SJSA1 (cell line): ENCODE data around the gene GPATCH3. TPM values are rescaled to one million over a fixed set of nuclear protein-coding genes. Genes with fewer than 3 reads are reported as not detected.
"Not testable (repeated sequence)": the region's sequence is repeated elsewhere in the genome, so short reads cannot be mapped to it uniquely, and the experiment has no call there.

Source experiments
- DNase-seq, 2 experiments: peaks; one replicate each; pipeline ENCODE4 v3.0.0-alpha.2; 2015 to 2020; ENCODE audit warnings: low spot score in 2 of 2, low read depth in 1 of 2
- H3K27ac ChIP-seq: fragments of 250-450 bp; sonication (Bioruptor Pico); 2 replicates; pipeline ENCODE4 v1.5.1; 2020; ENCODE audit warnings: mild to moderate bottlenecking, moderate library complexity
- H3K27me3 ChIP-seq: fragments of 250-450 bp; sonication (Bioruptor Pico); replicated peaks from 2 replicates; pipeline ENCODE4 v1.5.1; 2020; ENCODE audit warnings: mild to moderate bottlenecking, moderate library complexity
- H3K36me3 ChIP-seq: fragments of 250-450 bp; sonication (Bioruptor Pico); 2 replicates; pipeline ENCODE4 v1.5.1; 2020; ENCODE audit warnings: mild to moderate bottlenecking
- H3K4me1 ChIP-seq: fragments of 250-450 bp; sonication (Bioruptor Pico); replicated peaks from 2 replicates; pipeline ENCODE4 v1.6.1; 2021; ENCODE audit warnings: mild to moderate bottlenecking
- H3K4me3 ChIP-seq: fragments of 250-450 bp; sonication (Bioruptor Pico); 2 replicates; pipeline ENCODE4 v1.5.1; 2020; ENCODE audit warnings: mild to moderate bottlenecking
- H3K9me3 ChIP-seq: fragments of 250-450 bp; sonication (Bioruptor Pico); replicated peaks from 2 replicates; pipeline ENCODE4 v1.5.1; 2020; ENCODE audit warnings: mild to moderate bottlenecking
- total RNA-seq: library from RNA; depleted of rRNA; stranded (reverse); fragments of >200 nt; shearing (Covaris generic); gene quantifications from 2 replicates; pipeline ENCODE4 v1.2.3, GENCODE V29; 2014

GPATCH3 gene
- total RNA-seq, 1 experiment from 2014 or later, result 7.8 TPM

DNA sequence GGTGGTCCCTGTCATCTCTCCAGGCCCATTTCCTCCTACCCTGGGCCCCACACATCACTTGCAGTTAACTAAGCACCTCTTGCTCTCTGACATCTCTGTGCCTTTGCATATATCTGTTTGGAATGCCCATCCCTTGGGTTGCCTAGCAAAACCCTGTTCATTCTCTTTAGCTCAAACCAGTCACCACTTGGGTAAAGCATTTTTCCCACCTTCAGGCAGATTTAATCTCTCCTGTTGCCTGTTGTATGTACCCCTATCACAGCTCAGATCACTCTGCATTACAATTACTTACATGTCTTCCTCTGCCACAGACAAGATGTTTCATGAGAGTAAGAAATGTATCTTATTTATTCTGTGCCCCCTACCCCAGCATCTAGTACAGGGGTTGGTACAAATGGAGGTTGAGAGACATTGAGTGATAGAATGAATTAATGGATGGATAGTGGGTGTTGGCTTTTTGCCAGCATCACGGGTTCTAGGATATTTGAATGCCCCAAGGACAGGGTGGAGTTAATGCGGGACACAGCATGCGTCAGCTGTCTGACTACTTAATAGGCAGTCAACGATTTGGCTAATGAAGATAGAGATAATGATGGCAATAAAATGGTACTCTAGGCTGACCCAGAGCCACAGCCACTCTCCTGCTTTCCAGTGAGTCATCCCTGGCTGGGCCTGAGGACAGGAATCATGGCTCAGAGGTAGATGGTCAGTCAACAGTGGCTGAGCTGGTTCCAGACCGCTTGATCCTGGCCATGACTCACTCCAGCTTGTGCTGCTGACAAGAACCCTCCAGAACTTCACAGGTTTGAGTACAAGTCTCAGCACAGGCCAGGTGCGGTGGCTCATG, 7.0 kb upstream of the GPATCH3 start:
- peak in 1 of 2 experiments; percentile 54 for DNase-seq
- no peak overlapping the region for H3K4me3 ChIP-seq
- no peak overlapping the region for H3K27ac ChIP-seq
- H3K27me3 ChIP-seq, result no peaks in the 10 kb centered on the region
- no peaks in the 10 kb centered on the region for H3K36me3 ChIP-seq
- H3K9me3 ChIP-seq, result no peaks in the 10 kb centered on the region
- H3K4me1 ChIP-seq, result no peaks in the 10 kb centered on the region

DNA sequence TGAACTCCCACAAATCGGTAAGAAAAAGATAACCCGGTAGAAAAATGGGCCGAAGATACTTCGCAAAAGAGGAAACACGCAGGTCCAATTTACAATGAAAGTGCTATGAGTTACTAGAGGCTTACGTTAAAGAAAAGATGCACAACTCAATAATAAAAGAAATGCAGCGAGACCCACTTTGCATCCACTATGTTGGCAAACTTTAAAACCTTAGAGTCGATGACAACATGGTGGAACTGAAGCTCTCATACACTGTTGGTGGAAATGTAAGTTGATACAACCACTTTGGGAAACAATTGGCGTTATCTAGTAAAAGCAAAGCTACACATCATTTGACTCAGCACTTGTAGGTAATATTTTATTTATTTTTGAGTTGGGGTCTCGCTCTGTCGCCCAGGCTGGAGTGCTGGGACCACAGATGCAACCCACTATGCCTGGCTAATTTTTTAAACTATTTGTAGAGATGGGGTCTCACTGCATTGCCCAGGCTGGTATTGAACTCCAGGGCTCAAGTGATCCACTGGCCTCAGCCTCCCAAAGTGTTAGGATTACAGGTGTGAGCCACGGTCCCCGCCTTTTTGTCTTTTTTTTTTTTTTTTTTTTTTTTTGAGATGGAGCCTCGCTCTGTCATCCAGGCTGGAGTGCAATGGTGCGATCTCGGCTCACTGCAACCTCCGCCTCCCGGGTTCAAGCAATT, 696 bp upstream of the GPATCH3 start:
- no peak for DNase-seq
- Histone ChIP-seq H3K36me3 (peaks cover 22% of the 10 kb centered on the region), H3K4me3 (peak overlapping the region; percentile 78), H3K4me1 (peaks cover 13% of the 10 kb centered on the region), H3K27me3 (no peaks in the 10 kb centered on the region), H3K27ac (peak overlapping the region; percentile 63), H3K9me3 (peaks cover 8% of the 10 kb centered on the region)

DNA sequence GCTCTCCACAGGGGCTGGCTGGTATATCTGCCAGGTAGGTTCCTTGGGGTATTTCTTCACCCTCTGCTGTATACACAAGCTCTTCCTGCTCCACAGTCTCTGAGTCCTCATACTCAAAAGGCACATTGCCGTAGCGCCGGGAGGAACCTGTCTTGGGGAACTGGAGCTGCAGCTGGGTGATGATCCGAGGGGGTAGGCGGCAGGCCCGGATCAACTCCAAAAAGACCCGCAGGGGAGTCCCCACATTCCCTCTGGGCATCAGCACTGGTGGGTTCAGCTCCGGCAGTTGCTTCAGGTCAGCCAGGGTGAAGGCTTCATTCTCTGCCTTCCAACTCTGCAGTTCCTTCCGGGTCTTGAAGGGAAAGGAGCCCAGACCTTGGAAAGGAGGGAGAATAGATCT, 2.9 kb downstream of the GPATCH3 start:
- H3K36me3 ChIP-seq, result peaks cover 51% of the 10 kb centered on the region
- no peak for DNase-seq
- H3K4me3 ChIP-seq, result no peak overlapping the region

DNA sequence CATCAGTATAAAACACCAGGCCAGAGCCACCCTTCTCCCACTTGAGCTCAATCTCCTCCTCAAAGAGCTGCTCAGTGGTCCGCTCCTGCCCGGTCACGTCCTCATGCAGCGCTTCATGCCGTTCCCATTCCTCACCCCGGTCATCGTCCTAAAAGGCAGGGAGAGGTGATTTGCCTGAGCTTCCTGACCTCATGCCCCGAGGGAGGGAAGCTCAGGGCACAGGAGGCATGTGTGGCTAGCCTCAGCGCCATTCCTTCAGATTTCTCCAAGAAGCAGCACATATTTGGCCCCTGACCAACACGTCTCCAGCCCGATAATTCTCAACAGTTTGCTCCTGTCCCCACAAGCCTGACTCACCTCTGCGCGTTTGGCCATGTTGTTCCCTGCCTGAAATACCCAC, 6.0 kb downstream of the GPATCH3 start:
- Histone ChIP-seq H3K36me3 (peaks cover 71% of the 10 kb centered on the region), H3K9me3 (no peaks in the 10 kb centered on the region), H3K27me3 (no peaks in the 10 kb centered on the region), H3K27ac (no peak overlapping the region), H3K4me3 (no peak overlapping the region), H3K4me1 (peaks cover 13% of the 10 kb centered on the region)
- DNase-seq, result no peak

More for the DNA sequence above, 2.9 kb downstream of the GPATCH3 start:
- Histone ChIP-seq H3K27ac (no peak overlapping the region), H3K9me3 (peaks cover 8% of the 10 kb centered on the region), H3K4me1 (peaks cover 13% of the 10 kb centered on the region), H3K27me3 (no peaks in the 10 kb centered on the region)

DNA sequence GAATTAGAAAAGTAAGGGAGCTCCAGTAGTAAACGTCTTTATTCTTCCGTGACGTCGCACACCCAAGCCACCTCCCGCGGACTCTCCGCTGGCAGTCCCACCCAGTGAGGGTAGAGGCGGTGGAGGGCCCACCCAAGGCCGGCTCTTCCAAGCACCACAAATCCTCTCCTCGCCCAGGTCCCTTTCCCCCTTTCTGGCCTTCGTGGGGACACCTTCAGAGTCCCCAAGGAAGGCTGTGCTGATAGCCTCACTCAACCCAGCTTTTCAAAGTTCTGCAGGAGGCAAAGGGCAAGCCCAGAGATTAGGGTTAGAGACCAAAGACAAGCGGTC, 9.8 kb downstream of the GPATCH3 start:
- peaks cover 87% of the 10 kb centered on the region for H3K36me3 ChIP-seq

DNA sequence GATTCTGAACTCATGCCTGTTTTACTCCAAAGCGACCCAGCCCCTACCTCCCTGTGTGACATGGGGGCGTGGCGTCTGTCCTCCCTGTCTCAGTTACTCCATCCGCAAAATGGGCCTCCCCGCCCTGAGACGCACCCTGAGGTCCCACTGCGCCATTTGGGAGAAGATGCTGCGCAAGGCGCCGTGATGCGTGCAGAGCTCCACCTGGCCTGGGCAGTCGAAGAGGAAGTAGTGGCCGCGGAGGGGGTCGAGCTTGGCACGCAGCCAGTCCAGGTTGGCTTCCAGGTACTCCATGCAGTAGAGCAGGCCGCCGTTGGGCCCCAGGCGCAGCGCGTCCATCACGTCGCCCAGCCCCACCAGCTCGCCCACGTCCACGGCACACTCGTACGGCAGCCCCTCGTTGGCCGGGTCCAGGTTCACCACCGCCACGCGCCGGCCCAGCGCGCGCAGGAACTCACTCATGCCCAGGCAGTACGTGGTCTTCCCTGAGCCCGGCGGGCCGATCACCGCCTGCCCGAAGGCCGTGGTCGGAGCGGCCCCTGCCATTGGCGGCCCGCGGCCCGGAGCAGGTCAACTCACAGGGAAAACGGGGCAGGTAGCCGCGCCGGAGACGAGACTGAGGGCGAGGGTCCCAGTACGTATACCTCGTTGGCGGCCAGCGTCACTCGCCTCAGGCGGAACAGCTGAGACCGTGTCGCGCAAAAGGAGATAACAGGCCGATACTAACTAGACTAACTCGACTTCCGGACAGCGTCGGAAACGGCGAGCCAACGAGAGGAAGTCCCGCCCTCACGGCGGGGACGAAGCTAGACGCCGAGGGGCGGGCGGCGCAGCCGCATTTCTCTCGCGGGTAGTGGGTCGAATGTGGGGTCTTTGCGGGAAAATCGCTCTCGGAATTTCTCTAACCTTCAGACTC, 10.5 kb downstream of the GPATCH3 start, which contains the start of gene GPN2:
GPN2 (minus strand) TSS at position 733 of the 916 bp plus-strand sequence; CDS start at position 546, 187 bp downstream.
- no peaks in the 10 kb centered on the region for H3K9me3 ChIP-seq
- DNase-seq, result peak; percentile 75 to 78
- no peaks in the 10 kb centered on the region for H3K27me3 ChIP-seq
- peaks cover 14% of the 10 kb centered on the region for H3K4me1 ChIP-seq
- peak within 1 kb of the TSS; percentile 42 for H3K27ac ChIP-seq
- H3K4me3 ChIP-seq, result peak within 1 kb of the TSS; percentile 75
- peaks cover 90% of the 10 kb centered on the region for H3K36me3 ChIP-seq

More for the DNA sequence above, 9.8 kb downstream of the GPATCH3 start:
- H3K4me1 ChIP-seq, result peaks cover 14% of the 10 kb centered on the region
- no peaks in the 10 kb centered on the region for H3K27me3 ChIP-seq
- peak overlapping the region; percentile 42 for H3K27ac ChIP-seq
- H3K9me3 ChIP-seq, result no peaks in the 10 kb centered on the region
- no peak for DNase-seq
- H3K4me3 ChIP-seq, result peak overlapping the region; percentile 75

DNA sequence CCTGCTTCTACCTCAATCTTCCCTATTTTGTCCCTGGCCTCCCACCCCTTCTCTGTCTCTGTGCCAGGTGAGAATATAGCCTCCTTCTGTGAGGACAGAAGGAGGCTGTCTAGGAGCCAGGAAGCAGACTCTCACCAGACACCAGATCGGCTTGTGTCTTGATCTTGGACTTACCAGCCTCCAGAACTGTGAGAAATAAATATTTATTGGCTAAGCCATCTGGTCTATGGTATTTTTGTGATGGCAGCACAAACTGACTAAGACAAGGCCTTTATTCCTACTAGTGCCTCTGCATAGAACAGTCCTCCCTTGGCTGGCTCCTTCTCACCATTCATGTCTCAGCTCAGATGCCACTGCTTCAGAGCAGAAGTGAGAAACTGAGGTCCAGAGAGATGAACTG, 12.0 kb downstream of the GPATCH3 start:
- H3K27ac ChIP-seq, result no peak overlapping the region
- H3K36me3 ChIP-seq, result peaks cover 92% of the 10 kb centered on the region
- no peak overlapping the region for H3K4me3 ChIP-seq
- H3K4me1 ChIP-seq, result peaks cover 14% of the 10 kb centered on the region
- H3K9me3 ChIP-seq, result no peaks in the 10 kb centered on the region
- no peak for DNase-seq
- no peaks in the 10 kb centered on the region for H3K27me3 ChIP-seq

DNA sequence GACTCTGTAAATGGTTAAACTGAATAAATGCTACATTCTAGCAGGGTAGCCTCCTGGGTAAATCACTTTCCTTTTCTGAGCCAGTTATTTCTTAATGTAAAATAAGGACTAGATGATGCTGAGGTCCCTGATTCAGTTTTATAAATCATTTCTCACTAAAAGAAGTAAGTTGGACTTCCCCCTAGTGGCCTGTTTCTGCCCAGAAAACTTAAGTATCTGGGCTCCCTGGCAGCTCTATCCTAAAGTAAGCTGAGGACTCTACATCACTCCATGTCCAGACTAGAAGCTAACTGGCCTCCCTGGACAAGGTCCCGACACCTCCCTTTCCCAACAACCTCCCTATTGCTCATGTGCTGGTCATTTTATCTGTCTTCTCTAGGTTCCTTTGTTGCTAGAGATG, 13.1 kb downstream of the GPATCH3 start:
- Histone ChIP-seq H3K36me3 (peaks cover 92% of the 10 kb centered on the region), H3K4me1 (peaks cover 14% of the 10 kb centered on the region), H3K4me3 (no peak overlapping the region), H3K27me3 (no peaks in the 10 kb centered on the region), H3K9me3 (no peaks in the 10 kb centered on the region), H3K27ac (no peak overlapping the region)
- DNase-seq, result peak in 1 of 2 experiments; percentile 21

DNA sequence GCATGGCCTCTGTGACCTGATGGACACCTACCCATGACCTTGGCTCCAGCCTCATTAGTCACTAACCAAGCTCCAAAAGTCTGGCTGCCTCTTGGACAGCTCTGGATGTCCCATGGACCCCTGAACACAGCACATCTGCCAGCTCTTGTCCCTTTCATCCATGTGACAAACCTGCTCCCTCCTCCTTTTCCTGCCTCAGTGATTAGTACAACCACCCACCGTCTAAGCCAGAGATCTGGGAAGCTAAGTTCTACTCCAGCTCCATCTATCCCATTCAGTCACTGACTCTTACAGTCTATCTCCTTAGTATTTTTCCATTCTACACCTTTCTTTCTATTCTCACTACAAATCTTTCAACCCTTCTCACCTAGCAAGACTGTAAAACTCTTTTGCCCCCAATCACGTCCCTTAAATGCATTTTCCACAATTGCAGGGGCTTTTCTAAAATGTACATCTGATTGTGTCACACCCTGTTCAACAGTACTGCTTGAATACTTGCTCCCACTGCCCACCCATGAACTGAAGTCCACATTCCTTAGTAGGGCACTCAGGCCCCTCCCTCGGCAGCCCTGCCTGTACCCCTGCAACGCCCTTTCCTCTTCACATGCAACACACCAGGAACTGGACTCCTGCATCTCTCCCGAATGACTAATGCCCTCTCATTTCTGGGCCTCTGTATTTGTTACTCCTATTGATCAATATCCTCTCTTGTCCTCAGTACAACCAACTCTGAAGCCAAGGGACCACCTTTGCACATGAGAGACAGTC, 17.4 kb downstream of the GPATCH3 start:
- Histone ChIP-seq H3K9me3 (no peaks in the 10 kb centered on the region), H3K27ac (no peak overlapping the region), H3K36me3 (peaks cover 98% of the 10 kb centered on the region), H3K4me3 (no peak overlapping the region), H3K4me1 (no peaks in the 10 kb centered on the region), H3K27me3 (no peaks in the 10 kb centered on the region)
- no peak for DNase-seq

DNA sequence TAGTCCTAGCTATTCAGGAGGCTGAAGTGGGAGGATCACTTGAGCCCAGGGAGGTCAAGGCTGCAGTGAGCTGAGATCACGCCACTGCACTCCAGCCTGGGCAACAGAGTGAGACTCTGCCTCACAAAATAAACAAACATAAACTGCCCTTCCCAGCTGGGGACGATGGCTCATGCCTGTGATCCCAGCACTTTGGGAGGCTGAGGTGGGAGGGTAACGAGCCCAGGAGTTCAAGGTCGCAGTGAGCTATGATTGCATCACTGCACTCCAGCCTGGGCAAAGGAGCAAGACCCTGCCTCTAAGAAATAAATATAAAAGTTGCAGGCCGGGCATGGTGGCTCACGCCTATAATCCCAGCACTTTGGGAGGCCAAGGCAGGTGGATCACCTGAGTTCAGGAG, 18.7 kb downstream of the GPATCH3 start:
- DNase-seq, H3K4me1 ChIP-seq, H3K4me3 ChIP-seq, H3K9me3 ChIP-seq, H3K27ac ChIP-seq, H3K27me3 ChIP-seq: not testable (repeated sequence)
- peaks cover 98% of the 10 kb centered on the region for H3K36me3 ChIP-seq

DNA sequence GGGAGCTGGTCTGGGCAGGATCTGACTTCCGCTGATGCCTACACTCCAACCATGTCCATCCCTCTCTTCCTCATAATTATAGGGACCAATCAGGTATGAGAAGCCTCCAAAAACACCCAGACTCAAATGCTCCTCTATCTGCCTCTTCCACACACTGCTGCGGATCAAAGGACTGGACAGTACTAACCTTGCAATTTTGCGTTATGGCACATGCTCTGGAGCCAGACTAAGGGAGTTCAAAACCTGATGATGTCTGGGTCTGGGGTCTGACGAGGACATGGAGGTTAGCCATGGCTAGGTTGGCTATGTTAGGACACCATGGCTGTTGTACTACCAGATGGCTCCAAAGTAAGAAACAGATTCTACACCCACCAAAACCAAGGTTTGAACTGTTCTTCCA, 20.5 kb downstream of the GPATCH3 start:
- H3K9me3 ChIP-seq, result no peaks in the 10 kb centered on the region
- H3K4me3 ChIP-seq, result no peak overlapping the region
- DNase-seq, result no peak
- no peaks in the 10 kb centered on the region for H3K4me1 ChIP-seq
- no peaks in the 10 kb centered on the region for H3K27me3 ChIP-seq
- no peak overlapping the region for H3K27ac ChIP-seq
- peaks cover 90% of the 10 kb centered on the region for H3K36me3 ChIP-seq

DNA sequence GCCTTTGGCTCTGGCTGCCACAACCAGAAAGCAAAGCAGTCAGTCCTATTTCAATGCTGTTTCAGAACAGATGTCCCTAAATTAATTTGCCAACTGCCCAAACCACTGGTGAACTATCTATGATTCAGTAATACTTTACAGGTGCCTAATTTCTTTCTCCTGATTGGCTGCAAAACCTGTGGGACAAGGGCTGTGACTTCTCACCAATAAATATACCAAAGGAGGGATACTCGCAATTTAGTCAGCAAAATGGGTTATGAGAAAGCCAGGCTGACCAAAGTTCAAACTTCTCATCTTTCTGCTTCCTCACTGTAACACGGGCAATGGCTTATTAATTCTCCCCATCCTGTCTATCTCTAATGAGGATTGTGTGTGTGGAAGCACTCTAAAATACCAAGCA, 22.9 kb downstream of the GPATCH3 start:
- H3K4me1 ChIP-seq, result no peaks in the 10 kb centered on the region
- H3K36me3 ChIP-seq, result peaks cover 65% of the 10 kb centered on the region
- no peak overlapping the region for H3K4me3 ChIP-seq

DNA sequence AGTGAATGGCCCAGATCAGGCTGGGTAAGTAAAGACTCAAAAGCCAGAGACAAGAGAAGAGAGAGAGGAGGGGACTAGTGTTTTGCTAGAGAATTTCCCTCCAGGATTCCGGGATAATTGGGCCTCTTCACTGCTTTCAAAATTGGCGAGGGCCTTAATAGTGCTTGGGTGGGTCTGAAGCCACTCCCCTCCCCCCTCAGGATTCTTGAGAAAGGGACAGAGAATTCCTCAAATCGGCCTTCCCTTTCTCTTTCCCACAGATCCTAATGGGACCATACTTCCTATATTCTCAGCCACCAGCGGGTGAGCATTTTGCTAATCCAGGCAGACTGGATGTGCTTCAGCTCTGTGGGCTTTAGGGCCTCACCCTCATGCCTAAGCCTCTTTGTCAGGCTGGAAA, 25.4 kb downstream of the GPATCH3 start:
- no peak overlapping the region for H3K4me3 ChIP-seq
- H3K4me1 ChIP-seq, result no peaks in the 10 kb centered on the region
- no peaks in the 10 kb centered on the region for H3K27me3 ChIP-seq
- no peak overlapping the region for H3K27ac ChIP-seq
- H3K9me3 ChIP-seq, result no peaks in the 10 kb centered on the region
- peaks cover 41% of the 10 kb centered on the region for H3K36me3 ChIP-seq
- DNase-seq, result no peak

More for the DNA sequence above, 22.9 kb downstream of the GPATCH3 start:
- Histone ChIP-seq H3K9me3 (no peaks in the 10 kb centered on the region), H3K27ac (no peak overlapping the region), H3K27me3 (no peaks in the 10 kb centered on the region)
- no peak for DNase-seq
